SK-N-SH (cell line): Measurements from ENCODE around the gene ILK. TPM values are rescaled to one million over a fixed set of nuclear protein-coding genes. Genes with fewer than 3 reads are reported as not detected.

ENCODE experiments used
- CTCF ChIA-PET: fragments of 300-600, 350-600 bp; formaldehyde crosslinking; extraction: SDS; loops from one replicate; lab custom pipeline; 2021; lab: Yijun Ruan, JAX
- POLR2A ChIA-PET: fragments of 350-600 bp; sonication (Branson Sonifier 250); formaldehyde crosslinking; extraction: SDS; loops from one replicate; lab custom pipeline; 2020; ENCODE audit warnings: antibody characterized with exemption, inconsistent platforms; lab: Yijun Ruan, JAX
- DNase-seq: peaks from one replicate; pipeline ENCODE4 v3.0.0; 2012
- H2AFZ ChIP-seq: fragments of 200-600 bp; sonication (generic); 2 replicates; pipeline ENCODE4 v1.8.1; 2016; ENCODE audit warnings: antibody characterized with exemption, mild to moderate bottlenecking, low read depth
- H3F3A ChIP-seq: fragments of 200-600 bp; sonication (generic); replicated peaks from 2 replicates; pipeline ENCODE3; 2016; ENCODE audit warnings: antibody characterized with exemption, mild to moderate bottlenecking; ENCODE audit not compliant: insufficient read depth
- H3K27ac ChIP-seq, 2 experiments: fragments of 200-500 bp in 1 of 2; fragments of 200-600 bp in 1 of 2; sonication (Bioruptor generic) in 1 of 2; sonication (generic), shearing (Covaris generic) in 1 of 2; 2 replicates each; pipeline versions ENCODE4 v1.5.1 to v1.6.1; 2014 to 2016; ENCODE audit warnings: low read depth in 2 of 2, inconsistent platforms in 1 of 2, low read length in 1 of 2, mild to moderate bottlenecking in 1 of 2, mixed read lengths in 1 of 2
- H3K27me3 ChIP-seq: fragments of 200-600 bp; sonication (generic), shearing (Covaris generic); 2 replicates; pipeline ENCODE4 v1.6.1; 2016; ENCODE audit warnings: mixed run types; ENCODE audit not compliant: insufficient read depth
- H3K36me3 ChIP-seq, 2 experiments: fragments of 200-500 bp in 1 of 2; fragments of 200-600 bp in 1 of 2; sonication (Bioruptor generic) in 1 of 2; sonication (generic) in 1 of 2; replicated peaks in 1 of 2; 2 replicates each; pipeline versions ENCODE3 to v1.5.1; 2014 to 2016; ENCODE audit warnings: low read length in 1 of 2, mild to moderate bottlenecking in 1 of 2; ENCODE audit not compliant: insufficient read depth in 2 of 2, control insufficient read depth in 1 of 2
- H3K4me1 ChIP-seq, 2 experiments: fragments of 200-500 bp in 1 of 2; fragments of 200-600 bp in 1 of 2; sonication (Bioruptor generic) in 1 of 2; sonication (generic), shearing (Covaris generic) in 1 of 2; 2 replicates each; pipeline versions ENCODE4 v1.5.1 to v1.6.1; 2014 to 2016; ENCODE audit warnings: low read depth in 1 of 2, low read length in 1 of 2, mixed run types in 1 of 2; ENCODE audit not compliant: insufficient read depth in 2 of 2, control insufficient read depth in 1 of 2
- H3K4me2 ChIP-seq: fragments of 200-600 bp; sonication (generic), shearing (Covaris generic); 2 replicates; pipeline ENCODE4 v1.6.1; 2017; ENCODE audit warnings: mixed run types
- H3K4me3 ChIP-seq, 2 experiments: fragments of 200-500 bp in 1 of 2; fragments of 200-600 bp in 1 of 2; sonication (Bioruptor generic) in 1 of 2; sonication (generic), shearing (Covaris generic) in 1 of 2; 2 replicates each; pipeline versions ENCODE4 v1.5.1 to v1.8.1; 2014 to 2016; ENCODE audit warnings: low read depth in 2 of 2, inconsistent platforms in 1 of 2, low read length in 1 of 2, mild to moderate bottlenecking in 1 of 2, mixed read lengths in 1 of 2, moderate library complexity in 1 of 2
- H3K79me2 ChIP-seq: fragments of 200-600 bp; sonication (generic); 2 replicates; pipeline ENCODE4 v1.8.1; 2017; ENCODE audit warnings: mild to moderate bottlenecking; ENCODE audit not compliant: insufficient read depth
- H3K9ac ChIP-seq: fragments of 200-600 bp; sonication (generic); 2 replicates; pipeline ENCODE4 v1.6.1; 2017; ENCODE audit warnings: mixed run types
- H3K9me2 ChIP-seq: fragments of 200-600 bp; sonication (generic); 2 replicates; pipeline ENCODE4 v1.6.1; 2017; ENCODE audit warnings: mixed run types
- H3K9me3 ChIP-seq: fragments of 200-600 bp; sonication (generic); 2 replicates; pipeline ENCODE4 v1.6.1; 2017; ENCODE audit warnings: mixed run types, mild to moderate bottlenecking, moderate library complexity
- H4K20me1 ChIP-seq: fragments of 200-600 bp; sonication (generic); 2 replicates; pipeline ENCODE4 v1.6.1; 2017; ENCODE audit warnings: mild to moderate bottlenecking, mixed run types; ENCODE audit not compliant: insufficient read depth
- JUND ChIP-seq: IDR thresholded peaks from 2 replicates; pipeline ENCODE4 v1.4.0; 2012
- MAX ChIP-seq: IDR thresholded peaks from 2 replicates; pipeline ENCODE4 v1.4.0; 2012; ENCODE audit warnings: low read depth
- MXI1 ChIP-seq: IDR thresholded peaks from 2 replicates; pipeline ENCODE4 v1.6.1; 2012; ENCODE audit warnings: mild to moderate bottlenecking, low read depth, low read length, improper control_type of control experiment
- POLR2AphosphoS5 ChIP-seq: IDR thresholded peaks from 2 replicates; pipeline ENCODE4 v1.6.1; 2012; ENCODE audit warnings: low read depth, low read length
- RAD21 ChIP-seq: IDR thresholded peaks from 2 replicates; pipeline ENCODE4 v1.6.1; 2012; ENCODE audit warnings: mild to moderate bottlenecking, low read length
- REST ChIP-seq: IDR thresholded peaks from 2 replicates; pipeline ENCODE4 v1.6.1; 2012; ENCODE audit warnings: mild to moderate bottlenecking, low read depth, low read length, moderate library complexity
- RXRA ChIP-seq: IDR thresholded peaks from 2 replicates; pipeline ENCODE4 v1.4.0; 2012; ENCODE audit warnings: low read depth, mild to moderate bottlenecking, borderline replicate concordance
- SIN3A ChIP-seq: IDR thresholded peaks from 2 replicates; pipeline ENCODE4 v1.6.1; 2012; ENCODE audit warnings: low read depth, mild to moderate bottlenecking, low read length, moderate library complexity, borderline replicate concordance
- SMC3 ChIP-seq: IDR thresholded peaks from 2 replicates; pipeline ENCODE4 v1.6.1; 2012; ENCODE audit warnings: low read depth, low read length, improper control_type of control experiment
- TEAD4 ChIP-seq: IDR thresholded peaks from 2 replicates; pipeline ENCODE4 v1.4.0; 2012; ENCODE audit warnings: mild to moderate bottlenecking, borderline replicate concordance; ENCODE audit not compliant: insufficient read depth
- USF2 ChIP-seq: fragments of 150-350 bp; IDR thresholded peaks from 2 replicates; pipeline ENCODE4 v1.6.1; 2017; ENCODE audit warnings: antibody characterized with exemption, low read length, low read depth, borderline replicate concordance
- ZBTB33 ChIP-seq: IDR thresholded peaks from 2 replicates; pipeline ENCODE4 v1.4.0; 2012; ENCODE audit warnings: low read depth, borderline replicate concordance
- WGBS: methylation state at CpG from one replicate; pipeline ENCODE4 v1.1.6; 2017; ENCODE audit warnings: low lambda C conversion rate; 5-methylcytosine and 5-hydroxymethylcytosine counted together
- polyA plus RNA-seq, 3 experiments: library from polyadenylated mRNA; depleted of rRNA; stranded (reverse); fragments of >200 nt; gene quantifications; 2 replicates each; pipeline ENCODE4 v1.2.3, GENCODE V29; 2012

Gene ILK
- polyA plus RNA-seq, 1 of the 3 experiments (the other 2 are of a cell fraction), result 241 TPM

- no peak overlapping the region for H3K4me3 ChIP-seq
- CTCF ChIA-PET, result interaction anchor here (1.0 kb wide), 1 partner anchor 69 kb away, joined by 3 read pairs; no protein-coding TSS in a partner anchor
- H3K36me3 ChIP-seq, result peaks cover 0 to 5% of the 10 kb centered on the region in 2 experiments
- no peak overlapping the region for H2AFZ ChIP-seq
- no peaks in the 10 kb centered on the region for H3F3A ChIP-seq
- TF ChIP-seq POLR2AphosphoS5 (no peak), RXRA (no peak), SMC3 (no peak), ZBTB33 (no peak), RAD21 (no peak), MXI1 (no peak), JUND (no peak), USF2 (no peak), SIN3A (no peak), MAX (no peak), REST (no peak), TEAD4 (no peak)
- TF ChIP-seq, all 33 proteins: peak for 0
- no peaks in the 10 kb centered on the region for H3K9me2 ChIP-seq
- H3K4me2 ChIP-seq, result no peak overlapping the region
- 75% methylated on average over 3 of the region's 3 CpGs for WGBS
- no peak overlapping the region for H3K27ac ChIP-seq
- no peak for DNase-seq
- no peaks in the 10 kb centered on the region for H3K27me3 ChIP-seq
- H3K9me3 ChIP-seq, result no peaks in the 10 kb centered on the region
- H3K79me2 ChIP-seq, result no peaks in the 10 kb centered on the region
- no peaks in the 10 kb centered on the region for H4K20me1 ChIP-seq
- no peak overlapping the region for H3K9ac ChIP-seq
- peaks cover 0 to 20% of the 10 kb centered on the region in 2 experiments; a peak in 1 of 4 replicates for H3K4me1 ChIP-seq
- POLR2A ChIA-PET, result no interaction called here
These were observed 32.9 kb downstream of the ILK start for GRCh38 chr11:6636480-6636879.
